HG02678 (cell line): ENCODE results near the gene GALNT18.

Experiments
- ATAC-seq: cut with Tn5 transposase; IDR thresholded peaks from one replicate; pipeline ENCODE4 v1.9.1; 2021; ENCODE audit warnings: mild to moderate bottlenecking, moderate library complexity; ENCODE audit not compliant: unreplicated experiment

GALNT18 gene

GRCh38 chr11:11588891-11589290, 32.9 kb downstream of the GALNT18 start:
- no peak for ATAC-seq

DNA sequence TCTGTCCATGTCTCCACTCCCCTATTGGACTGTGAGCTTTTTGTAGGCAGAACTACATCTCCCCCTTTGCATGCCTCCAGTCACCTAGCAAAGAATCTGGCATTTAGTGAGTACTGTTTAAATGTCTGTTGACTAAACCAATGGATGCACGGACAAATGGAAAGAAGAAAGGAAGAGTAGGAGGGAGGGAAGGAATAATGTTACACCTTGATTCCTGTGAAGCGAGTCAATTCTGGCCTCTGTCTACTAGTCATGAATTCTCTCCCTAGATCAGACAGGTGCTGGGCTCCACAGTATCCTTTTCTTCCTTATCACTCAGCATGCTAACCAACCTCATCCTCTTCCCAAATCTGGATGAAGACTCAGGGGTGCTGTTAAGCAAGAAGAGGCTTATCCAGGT, 33.6 kb downstream of the GALNT18 start:
- no peak for ATAC-seq

GRCh38 chr11:11587122-11587521, 34.7 kb downstream of the GALNT18 start:
- ATAC-seq: no peak

- ATAC-seq: no peak
Observed at GRCh38 chr11:11586465-11586864, 35.3 kb downstream of the GALNT18 start.

DNA sequence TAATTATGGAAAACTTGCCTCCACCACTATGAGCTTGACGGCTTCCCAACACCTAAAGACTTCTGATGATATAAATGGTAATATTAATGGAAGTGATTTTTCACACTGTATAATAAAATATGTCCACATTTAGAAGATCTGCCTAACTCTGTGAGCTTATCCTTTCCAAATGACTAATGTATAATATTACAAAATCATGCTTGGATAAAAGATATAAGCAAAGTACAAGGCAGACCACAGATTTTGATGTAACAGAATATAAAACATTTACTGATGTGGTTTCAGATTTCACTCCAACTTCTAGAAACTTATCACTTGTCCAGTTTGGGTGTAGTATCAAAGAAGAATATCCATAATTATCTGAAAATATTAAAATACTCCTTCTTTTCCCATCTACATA, 36.9 kb downstream of the GALNT18 start:
- ATAC-seq: no peak

GRCh38 chr11:11584530-11584810, 37.3 kb downstream of the GALNT18 start:
- no peak for ATAC-seq

DNA sequence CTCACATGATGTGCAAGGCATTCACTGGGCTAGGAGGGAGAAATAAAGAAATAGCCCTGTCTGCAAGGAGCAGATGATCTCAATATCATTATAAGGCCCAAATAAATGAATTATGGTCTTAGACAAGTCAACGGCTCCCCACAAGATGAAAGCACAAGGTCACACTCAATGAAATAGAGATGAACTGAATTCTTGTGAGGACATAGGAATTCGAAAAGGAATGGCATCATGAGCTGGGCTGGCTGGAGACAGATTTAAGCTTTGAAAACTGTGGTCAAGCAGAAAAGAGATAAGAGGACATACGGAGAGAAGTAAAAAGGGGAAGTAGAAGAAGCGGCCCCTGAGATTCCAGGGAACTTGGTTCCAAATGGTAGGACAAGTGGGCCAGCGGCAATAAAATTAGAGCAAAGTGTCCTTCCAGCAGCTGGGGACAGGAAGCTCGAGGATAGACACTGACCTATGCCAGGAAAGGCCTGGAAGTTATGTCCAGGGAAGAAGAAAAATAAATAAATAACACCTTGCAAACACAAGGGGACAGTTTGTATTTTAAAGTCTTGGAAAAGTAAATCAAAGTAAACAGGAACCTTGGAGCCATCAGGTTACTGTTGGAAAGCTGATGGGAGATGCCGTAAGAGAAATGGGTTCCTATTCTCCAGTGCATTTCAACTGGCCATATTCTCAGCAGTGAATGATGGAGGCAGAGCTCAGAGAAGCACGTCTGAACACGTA, 37.8 kb downstream of the GALNT18 start:
- no peak for ATAC-seq

GRCh38 chr11:11582011-11582701, 39.6 kb downstream of the GALNT18 start:
- no peak for ATAC-seq

GRCh38 chr11:11581481-11581880, 40.3 kb downstream of the GALNT18 start:
- no peak for ATAC-seq

- ATAC-seq: no peak
Observed at GRCh38 chr11:11580841-11581411, 40.9 kb downstream of the GALNT18 start.

- no peak for ATAC-seq
Observed at GRCh38 chr11:11580012-11580411, 41.8 kb downstream of the GALNT18 start.

DNA sequence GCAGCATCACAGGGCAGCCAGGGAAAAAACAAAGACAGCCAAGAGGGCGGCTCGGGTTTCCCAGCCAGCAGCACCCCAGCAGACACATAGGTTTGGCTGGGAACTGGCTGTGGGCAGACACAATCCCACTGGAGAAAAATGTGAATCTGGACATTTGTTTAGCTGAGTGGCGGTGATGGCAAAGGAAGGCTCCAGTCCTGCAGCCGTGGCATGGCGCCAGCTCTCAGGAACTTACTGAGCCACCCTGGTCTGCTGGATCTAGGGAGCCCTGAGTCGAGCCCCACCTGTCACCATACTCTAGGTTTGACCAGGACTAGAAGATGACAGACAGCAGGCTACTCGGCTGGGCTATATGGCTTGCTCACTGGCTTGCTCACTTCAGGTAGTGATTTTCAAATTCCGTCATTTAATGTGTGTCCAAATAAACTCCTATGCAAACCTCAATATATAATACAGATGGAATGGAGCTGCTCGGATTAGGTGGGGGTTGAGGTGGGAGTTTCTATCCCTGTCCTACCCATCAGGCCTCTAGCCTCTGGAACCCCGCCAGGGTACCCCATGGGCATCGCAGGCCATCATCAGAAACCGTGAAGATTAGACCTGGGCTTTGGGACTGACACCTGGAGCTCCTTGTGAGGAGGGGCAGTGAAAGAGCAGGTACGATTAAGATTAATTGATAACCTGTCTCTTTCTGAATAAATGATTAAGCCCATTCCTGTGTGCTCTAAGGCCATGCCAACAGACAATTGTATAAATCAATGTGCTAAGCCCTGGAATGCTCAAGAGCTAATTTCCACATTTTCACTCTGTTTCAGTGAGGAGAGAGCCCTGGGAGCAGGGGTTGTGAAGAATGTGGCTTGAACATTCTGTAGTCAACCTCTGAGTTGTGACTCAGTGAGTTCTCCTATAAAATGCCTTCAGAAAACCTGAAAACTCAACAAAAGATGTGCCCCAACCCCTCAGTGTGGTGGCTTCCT, 42.5 kb downstream of the GALNT18 start:
- no peak for ATAC-seq

- ATAC-seq: no peak
Observed at GRCh38 chr11:11577932-11578911, 43.6 kb downstream of the GALNT18 start.

- no peak for ATAC-seq
Observed at GRCh38 chr11:11577251-11577855, 44.5 kb downstream of the GALNT18 start.

DNA sequence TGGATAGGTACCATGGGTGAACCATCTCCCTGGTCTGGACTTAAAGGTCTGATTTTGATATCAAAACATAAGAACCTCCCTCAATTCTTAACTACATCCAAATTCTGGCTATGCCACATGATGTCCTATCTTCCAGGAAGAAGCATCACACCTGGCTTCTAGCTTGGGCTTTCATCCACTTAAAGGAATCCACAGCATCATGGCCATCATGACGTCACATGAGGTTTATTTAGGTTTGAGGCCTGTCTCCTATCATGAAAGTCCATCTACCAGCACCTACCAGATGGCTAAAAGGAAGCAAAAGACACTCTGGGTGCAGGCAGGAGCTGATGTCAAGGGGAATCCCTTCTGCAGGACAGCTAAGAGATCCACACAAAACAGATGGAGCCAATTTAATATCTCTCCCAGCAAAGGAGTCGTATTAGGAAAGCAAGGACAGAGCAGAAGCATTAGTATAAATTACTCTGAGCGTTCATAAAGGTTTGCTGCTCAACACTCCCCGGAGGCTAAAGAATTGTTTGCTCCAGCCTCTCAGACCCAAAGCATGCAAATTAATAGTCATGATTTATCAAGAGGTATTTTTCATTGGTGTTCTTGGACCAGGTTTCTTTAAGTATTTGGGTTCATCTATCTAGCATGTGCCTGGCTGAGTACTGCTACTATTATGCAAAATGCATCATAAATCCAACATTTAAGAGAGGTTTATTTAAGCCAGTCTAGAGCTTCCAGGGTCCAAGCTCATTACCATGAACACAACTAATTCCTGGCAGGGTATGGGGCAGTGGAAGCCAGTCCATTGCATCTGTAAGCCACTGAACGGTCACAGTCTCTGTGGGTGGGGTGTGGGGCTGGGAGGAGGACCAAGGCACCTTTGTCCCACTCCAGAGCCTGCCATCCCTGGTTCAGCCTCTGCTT, 47.2 kb downstream of the GALNT18 start:
- no peak for ATAC-seq

GRCh38 chr11:11572386-11572785, 49.4 kb downstream of the GALNT18 start:
- ATAC-seq: no peak

GRCh38 chr11:11571893-11572292, 49.9 kb downstream of the GALNT18 start:
- no peak for ATAC-seq

DNA sequence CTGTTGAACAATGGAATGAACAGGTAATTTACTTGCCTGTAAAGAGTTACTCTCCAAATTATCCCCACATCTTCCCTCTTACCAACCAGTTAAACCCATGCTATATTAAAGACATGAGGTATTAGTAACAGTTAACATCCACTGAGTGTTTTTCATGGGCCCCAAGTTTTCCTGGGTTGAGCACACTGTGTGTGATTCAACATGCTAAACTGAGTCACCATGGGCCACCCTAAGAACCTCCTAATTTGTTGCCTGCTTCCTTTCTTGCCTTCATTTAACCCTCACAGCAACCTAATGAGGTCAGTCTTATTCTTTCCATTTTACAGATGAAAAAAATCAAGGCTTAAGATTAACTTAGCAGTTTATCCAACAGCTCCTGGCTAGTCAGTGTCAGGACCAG, 51.0 kb downstream of the GALNT18 start:
- ATAC-seq: no peak
